HG02884 (cell line): ENCODE data around the gene SMIM3.
"Not testable (repeated sequence)": the region's sequence is repeated elsewhere in the genome, so short reads cannot be mapped to it uniquely, and the experiment has no call there.

Experiments
- ATAC-seq: cut with Tn5 transposase; IDR thresholded peaks from one replicate; pipeline ENCODE4 v1.9.1; 2021; ENCODE audit warnings: mild to moderate bottlenecking, moderate library complexity; ENCODE audit not compliant: unreplicated experiment

SMIM3 gene

GRCh38 chr5:150791536-150791935, 13.0 kb downstream of the SMIM3 start:
- ATAC-seq, result no peak

- ATAC-seq, result not testable (repeated sequence)
Measured at GRCh38 chr5:150793423-150793888, 14.9 kb downstream of the SMIM3 start.

- no peak for ATAC-seq
Measured at GRCh38 chr5:150794927-150795326, 16.4 kb downstream of the SMIM3 start.

GRCh38 chr5:150797384-150797783, 18.8 kb downstream of the SMIM3 start:
- ATAC-seq, result no peak

- ATAC-seq, result no peak
Measured at GRCh38 chr5:150801117-150801927, 22.8 kb downstream of the SMIM3 start.

- ATAC-seq, result no peak
Measured at GRCh38 chr5:150804388-150804787, 25.8 kb downstream of the SMIM3 start.

GRCh38 chr5:150809363-150809762, 30.8 kb downstream of the SMIM3 start:
- no peak for ATAC-seq

- ATAC-seq, result no peak
Measured at GRCh38 chr5:150815010-150815409, 36.5 kb downstream of the SMIM3 start.

- no peak for ATAC-seq
Measured at GRCh38 chr5:150816946-150817345, 38.4 kb downstream of the SMIM3 start.

- no peak for ATAC-seq
Measured at GRCh38 chr5:150829744-150830143, 51.2 kb downstream of the SMIM3 start.

- not testable (repeated sequence) for ATAC-seq
Measured at GRCh38 chr5:150831821-150832220, 53.3 kb downstream of the SMIM3 start.

- no peak for ATAC-seq
Measured at GRCh38 chr5:150836064-150836463, 57.5 kb downstream of the SMIM3 start.

- ATAC-seq, result no peak
Measured at GRCh38 chr5:150836703-150837102, 58.1 kb downstream of the SMIM3 start.

GRCh38 chr5:150845185-150845859, 66.8 kb downstream of the SMIM3 start:
- not testable (repeated sequence) for ATAC-seq

- ATAC-seq, result not testable (repeated sequence)
Measured at GRCh38 chr5:150846308-150846653, 67.7 kb downstream of the SMIM3 start, which contains the start of gene IRGM. TSS of gene IRGM (plus strand) at chr5:150846521. CDS start at chr5:150848124, 1,603 bp downstream.
